HG03159 (cell line): ENCODE measurements around the gene SHOC2.
"Not testable (repeated sequence)": the region's sequence is repeated elsewhere in the genome, so short reads cannot be mapped to it uniquely, and the experiment has no call there.

Experiments
- ATAC-seq: cut with Tn5 transposase; IDR thresholded peaks from one replicate; pipeline ENCODE4 v1.9.1; 2021; ENCODE audit warnings: mild to moderate bottlenecking, moderate library complexity; ENCODE audit not compliant: unreplicated experiment

The SHOC2 gene

GRCh38 chr10:110900983-110901382 is 18.4 kb upstream of the SHOC2 start:
- no peak for ATAC-seq

GRCh38 chr10:110901954-110902819 is 17.2 kb upstream of the SHOC2 start:
- no peak for ATAC-seq

GRCh38 chr10:110903280-110904278 is 15.8 kb upstream of the SHOC2 start:
- no peak for ATAC-seq

- ATAC-seq: no peak
Measured at GRCh38 chr10:110910138-110910537, 9.3 kb upstream of the SHOC2 start.

- ATAC-seq: no peak
Measured at GRCh38 chr10:110912374-110912773, 7.0 kb upstream of the SHOC2 start.

- ATAC-seq: no peak
Measured at GRCh38 chr10:110914431-110914830, 5.0 kb upstream of the SHOC2 start.

DNA sequence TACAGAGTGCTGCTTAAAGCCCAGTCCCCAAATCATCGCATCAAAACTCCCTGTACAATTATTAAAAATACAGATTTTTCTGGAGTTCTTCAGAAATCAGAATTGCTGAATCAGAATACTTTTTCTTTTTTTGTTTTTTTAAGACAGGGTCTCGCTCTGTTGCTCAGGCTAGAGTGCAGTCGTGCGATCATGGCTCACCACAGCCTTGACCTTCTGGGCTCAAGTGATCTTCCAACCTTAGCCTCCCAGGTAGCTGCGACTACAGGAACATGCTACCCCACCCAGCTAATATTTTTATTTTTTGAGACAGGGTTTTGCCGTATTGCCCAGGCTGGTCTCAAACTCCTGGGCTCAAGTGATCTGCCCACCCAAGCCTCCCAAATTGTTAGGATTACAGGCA is 4.4 kb upstream of the SHOC2 start:
- ATAC-seq: no peak

GRCh38 chr10:110915600-110915999 is 3.8 kb upstream of the SHOC2 start:
- not testable (repeated sequence) for ATAC-seq

DNA sequence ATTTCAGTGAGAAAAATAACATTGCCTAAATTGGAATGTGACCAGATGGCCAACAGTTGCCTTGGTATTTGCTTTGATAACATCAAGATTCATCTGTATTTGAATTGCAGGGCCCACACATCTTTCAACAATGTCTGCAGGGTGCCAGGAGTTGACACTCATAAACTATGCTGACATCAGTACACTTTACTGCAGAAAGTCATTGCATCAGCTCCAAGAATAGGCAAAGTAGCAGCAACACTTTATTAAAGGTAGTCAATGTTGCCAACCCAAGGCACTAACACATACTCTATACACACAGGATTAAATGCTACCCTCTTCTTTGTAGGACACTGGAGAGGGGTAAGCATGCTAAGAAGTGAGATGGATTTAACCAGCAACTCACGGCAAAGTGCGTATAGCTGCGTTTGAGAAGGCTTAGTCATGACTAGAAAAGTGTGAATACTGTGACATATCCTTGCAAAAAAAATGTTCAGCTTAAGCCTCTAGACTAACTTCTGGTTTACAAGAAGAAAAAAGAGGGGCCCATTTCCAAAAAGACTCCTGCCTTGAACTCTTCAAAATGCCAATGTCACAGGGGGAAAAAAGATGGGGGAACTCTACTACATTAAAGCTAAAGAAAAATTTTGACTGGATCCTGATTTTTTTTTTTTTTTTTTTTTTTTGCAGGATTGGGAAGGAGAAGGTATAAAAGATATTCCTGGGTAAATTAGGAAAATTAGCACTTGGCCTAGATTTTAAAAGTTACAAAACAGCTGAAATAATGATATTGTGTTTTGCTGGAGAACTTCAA is 2.7 kb upstream of the SHOC2 start:
- ATAC-seq: no peak

GRCh38 chr10:110918269-110918642 is 1.1 kb upstream of the SHOC2 start:
- no peak for ATAC-seq

GRCh38 chr10:110918643-110919348 is 608 bp upstream of the SHOC2 start, which contains the start of gene BBIP1:
TSS of gene BBIP1 (minus strand) at chr10:110919180. CDS start at chr10:110918157, 1,023 bp downstream.
- peak; percentile 85 for ATAC-seq

DNA sequence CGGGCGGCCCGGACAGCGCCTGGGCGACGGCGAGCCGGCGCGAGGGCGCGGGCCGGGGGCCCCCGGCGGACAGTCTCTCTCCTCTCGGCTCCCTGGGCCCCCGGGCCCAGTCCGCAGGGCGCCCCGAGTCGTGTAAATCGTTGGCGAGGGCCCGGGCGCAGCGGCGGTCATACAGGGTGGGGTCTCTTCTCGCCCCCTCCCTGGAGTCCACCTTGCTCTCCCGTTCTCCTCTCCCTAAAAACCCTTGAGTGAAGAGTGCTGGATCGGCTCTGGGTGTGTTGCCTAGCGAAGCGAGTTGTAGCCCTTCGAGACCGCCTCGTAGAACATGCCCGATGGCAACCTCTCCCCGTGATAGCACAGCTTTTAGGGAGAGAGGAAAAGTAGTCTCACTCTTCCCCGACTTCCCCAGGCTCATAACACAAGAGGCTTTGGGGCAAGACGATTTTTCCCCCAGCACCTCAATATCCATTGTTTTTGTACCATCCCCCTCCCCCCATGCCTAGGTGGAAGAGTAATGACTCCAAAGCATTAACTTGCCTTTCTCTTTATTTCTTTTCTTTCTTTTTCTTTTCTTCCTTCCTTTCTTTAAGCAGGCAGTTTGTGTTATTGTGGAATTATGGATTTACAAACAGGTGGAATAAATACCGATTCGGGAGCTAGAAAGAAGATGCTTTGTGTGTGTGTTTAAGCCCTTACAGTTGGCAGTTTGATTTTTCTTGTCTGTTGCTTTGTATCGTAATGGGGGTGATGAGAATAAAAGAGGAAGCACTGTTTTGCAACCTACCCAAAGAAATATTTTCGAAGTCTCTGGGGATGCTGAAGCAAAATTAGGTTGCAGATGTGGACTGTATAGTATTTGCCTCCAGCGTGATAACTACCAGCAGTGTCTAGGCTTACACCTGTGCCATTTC is 822 bp downstream of the SHOC2 start:
- peak; percentile 31 for ATAC-seq

GRCh38 chr10:110923856-110924493 is 4.6 kb downstream of the SHOC2 start:
- ATAC-seq: no peak

DNA sequence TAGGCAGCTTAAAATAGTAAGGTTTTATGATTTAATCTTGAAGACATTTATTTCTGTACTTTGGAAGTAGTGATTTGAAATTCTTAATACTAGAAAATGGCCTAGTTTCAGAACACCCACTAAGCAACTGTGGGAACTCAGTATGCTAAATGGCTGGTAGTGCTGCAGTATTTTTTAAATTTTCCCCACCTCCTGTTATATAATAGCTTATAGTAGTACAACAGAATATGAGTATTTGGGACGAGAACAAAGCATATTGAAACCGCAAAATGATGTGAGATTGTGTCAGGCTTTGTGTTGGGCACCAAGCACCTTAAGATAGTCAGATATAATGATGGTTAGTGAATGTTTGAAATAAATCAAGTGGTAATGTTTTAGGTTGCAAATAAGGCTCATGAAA is 8.1 kb downstream of the SHOC2 start:
- no peak for ATAC-seq

GRCh38 chr10:110931769-110932381 is 12.5 kb downstream of the SHOC2 start:
- no peak for ATAC-seq

- no peak for ATAC-seq
Measured at GRCh38 chr10:110932505-110933180, 13.2 kb downstream of the SHOC2 start.

- no peak for ATAC-seq
Measured at GRCh38 chr10:110936757-110937156, 17.4 kb downstream of the SHOC2 start.

DNA sequence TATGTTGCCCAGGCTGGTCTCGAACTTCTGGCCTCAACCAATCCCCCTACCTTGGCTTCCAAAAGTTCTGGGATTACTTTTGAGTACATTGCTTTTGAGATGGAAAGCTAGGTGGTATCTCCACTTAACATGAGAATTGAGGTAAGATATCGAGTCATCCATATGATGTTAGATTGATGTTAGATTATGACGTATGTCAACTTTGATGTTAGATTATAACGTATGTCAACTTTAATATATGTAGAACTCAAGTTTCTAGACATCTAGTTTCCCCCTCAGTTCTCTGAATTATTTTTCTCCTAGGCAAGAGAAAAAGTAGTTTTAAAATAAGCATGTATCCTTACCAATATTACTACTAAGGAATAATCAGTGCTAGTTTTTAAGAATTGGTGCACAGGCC is 20.0 kb downstream of the SHOC2 start:
- ATAC-seq: no peak
